Mesothelial cell of epicardium (in vitro differentiated cells): Measurements from ENCODE around the gene HSD17B1. TPM values are rescaled to one million over a fixed set of nuclear protein-coding genes. Genes with fewer than 3 reads are reported as not detected.

Experiments used
- DNase-seq, 2 experiments: peaks; one replicate each; pipeline ENCODE4 v3.0.0; 2021; ENCODE audit warnings: low spot score in 2 of 2; ENCODE audit not compliant: unreplicated experiment in 2 of 2
- H3K27ac Mint-ChIP-seq: 2 replicates; pipeline ENCODE4 v1.8.0; 2021; ENCODE audit warnings: mixed read lengths
- H3K27me3 Mint-ChIP-seq: 2 replicates; pipeline ENCODE4 v1.8.0; 2021; ENCODE audit warnings: low read depth, mixed read lengths
- H3K36me3 Mint-ChIP-seq: 2 replicates; pipeline ENCODE4 v1.8.0; 2021; ENCODE audit warnings: mixed read lengths
- H3K4me1 Mint-ChIP-seq: 2 replicates; pipeline ENCODE4 v1.8.0; 2021; ENCODE audit warnings: mixed read lengths
- H3K4me3 Mint-ChIP-seq: 2 replicates; pipeline ENCODE4 v1.8.0; 2021; ENCODE audit warnings: mild to moderate bottlenecking, moderate library complexity, mixed read lengths
- H3K9me3 Mint-ChIP-seq: 2 replicates; pipeline ENCODE4 v1.8.0; 2021; ENCODE audit warnings: mixed read lengths
- CTCF ChIP-seq: fragments of 200-600 bp; sonication (generic); IDR thresholded peaks from one replicate; pipeline ENCODE4 v1.5.0; 2021; ENCODE audit warnings: antibody characterized with exemption; ENCODE audit not compliant: unreplicated experiment
- microRNA-seq: library from miRNA; unstranded; fragments of <30 nt; microRNA quantifications from one replicate; pipeline ENCODE4 v1.2.0, GENCODE V29; 2021; ENCODE audit warnings: inconsistent platforms, mixed read lengths
- total RNA-seq: library from RNA; stranded (reverse); gene quantifications from 3 replicates; pipeline ENCODE4 v1.2.1, GENCODE V29; 2021

Gene HSD17B1
- total RNA-seq, 1 donor from 2014 or later = 3.0 TPM

- Mint-ChIP-seq H3K27me3 (no peaks in the 10 kb centered on the region), H3K27ac (peak overlapping the region; percentile 66), H3K9me3 (no peaks in the 10 kb centered on the region), H3K4me3 (no peak overlapping the region), H3K4me1 (peaks cover 36% of the 10 kb centered on the region), H3K36me3 (peaks cover 2% of the 10 kb centered on the region)
- no peak for DNase-seq
- no peak for TF ChIP-seq CTCF
Measured at GRCh38 chr17:42603318-42603717, 50.6 kb downstream of the HSD17B1 start.

Small RNAs within 50 kb of the gene (microRNA-seq; reads per million reads assigned to microRNA genes)
- gene MIR5010 = 9.7 reads per million, percentile 32 among the genes with 10 or more reads in this experiment

Other genes with a start within 250 kb of the HSD17B1 start
- gene STAT3, start 164.5 kb upstream of the HSD17B1 start, total RNA-seq = 118 to 129 TPM (median 119 TPM) in 3 replicates
- gene CAVIN1, start 129.7 kb upstream of the HSD17B1 start, total RNA-seq = 53.3 to 54.3 TPM (median 53.9 TPM) in 3 replicates
- 60.4 to 65.6 TPM (median 65.6 TPM) in 3 replicates for gene ATP6V0A1, start 94.0 kb upstream of the HSD17B1 start, total RNA-seq
- 31.0 to 31.9 TPM (median 31.5 TPM) in 3 replicates for gene NAGLU, start 16.7 kb upstream of the HSD17B1 start, total RNA-seq
- 60.7 to 62.0 TPM (median 61.4 TPM) in 3 replicates for gene COASY, start 9.2 kb downstream of the HSD17B1 start, total RNA-seq
- gene MLX, start 14.2 kb downstream of the HSD17B1 start, total RNA-seq = 26.1 to 27.8 TPM (median 27.0 TPM) in 3 replicates
- 8.3 to 9.8 TPM (median 9.7 TPM) in 3 replicates for gene PSMC3IP, start 24.8 kb downstream of the HSD17B1 start, total RNA-seq
- 77.7 to 79.1 TPM (median 77.8 TPM) in 3 replicates for gene RETREG3, start 56.5 kb downstream of the HSD17B1 start, total RNA-seq
- gene TUBG1, start 56.8 kb downstream of the HSD17B1 start, total RNA-seq = 35.0 to 42.9 TPM (median 38.4 TPM) in 3 replicates
- 30.6 to 33.7 TPM (median 33.4 TPM) in 3 replicates for gene TUBG2, start 106.4 kb downstream of the HSD17B1 start, total RNA-seq
- gene PLEKHH3, start 124.1 kb downstream of the HSD17B1 start, total RNA-seq = 35.9 to 38.2 TPM (median 37.8 TPM) in 3 replicates
- gene CCR10, start 128.9 kb downstream of the HSD17B1 start, total RNA-seq = 2.0 to 2.3 TPM (median 2.1 TPM) in 3 replicates
- gene CNTNAP1, start 129.6 kb downstream of the HSD17B1 start, total RNA-seq = 20.5 to 23.1 TPM (median 20.9 TPM) in 3 replicates
- gene EZH1, start 192.1 kb downstream of the HSD17B1 start, total RNA-seq = 38.4 to 45.1 TPM (median 42.5 TPM) in 3 replicates
- gene RAMP2, start 208.3 kb downstream of the HSD17B1 start, total RNA-seq = 19.5 to 22.3 TPM (median 21.6 TPM) in 3 replicates
- 59.4 to 65.0 TPM (median 64.9 TPM) in 3 replicates for gene VPS25, start 220.5 kb downstream of the HSD17B1 start, total RNA-seq
- 1.3 to 1.8 TPM (median 1.7 TPM) in 3 replicates for gene WNK4, start 227.7 kb downstream of the HSD17B1 start, total RNA-seq
- 52.4 to 57.4 TPM (median 54.3 TPM) in 3 replicates for gene COA3, start 245.8 kb downstream of the HSD17B1 start, total RNA-seq
- gene CNTD1, start 245.9 kb downstream of the HSD17B1 start, total RNA-seq = 0.09 to 0.14 TPM in 2 of 3 replicates, not detected in the other